NAMALWA (cell line): Measurements from ENCODE around the gene GAS6.

Experiments used
- DNase-seq: peaks from one replicate; pipeline ENCODE4 v3.0.0-alpha.2; 2015; ENCODE audit warnings: low spot score

The GAS6 gene

GRCh38 chr13:113819731-113820715 is 43.9 kb downstream of the GAS6 start:
- no peak for DNase-seq

- no peak for DNase-seq
Measured at GRCh38 chr13:113819341-113819730, 44.5 kb downstream of the GAS6 start.

- no peak for DNase-seq
Measured at GRCh38 chr13:113818700-113819295, 45.1 kb downstream of the GAS6 start.

DNA sequence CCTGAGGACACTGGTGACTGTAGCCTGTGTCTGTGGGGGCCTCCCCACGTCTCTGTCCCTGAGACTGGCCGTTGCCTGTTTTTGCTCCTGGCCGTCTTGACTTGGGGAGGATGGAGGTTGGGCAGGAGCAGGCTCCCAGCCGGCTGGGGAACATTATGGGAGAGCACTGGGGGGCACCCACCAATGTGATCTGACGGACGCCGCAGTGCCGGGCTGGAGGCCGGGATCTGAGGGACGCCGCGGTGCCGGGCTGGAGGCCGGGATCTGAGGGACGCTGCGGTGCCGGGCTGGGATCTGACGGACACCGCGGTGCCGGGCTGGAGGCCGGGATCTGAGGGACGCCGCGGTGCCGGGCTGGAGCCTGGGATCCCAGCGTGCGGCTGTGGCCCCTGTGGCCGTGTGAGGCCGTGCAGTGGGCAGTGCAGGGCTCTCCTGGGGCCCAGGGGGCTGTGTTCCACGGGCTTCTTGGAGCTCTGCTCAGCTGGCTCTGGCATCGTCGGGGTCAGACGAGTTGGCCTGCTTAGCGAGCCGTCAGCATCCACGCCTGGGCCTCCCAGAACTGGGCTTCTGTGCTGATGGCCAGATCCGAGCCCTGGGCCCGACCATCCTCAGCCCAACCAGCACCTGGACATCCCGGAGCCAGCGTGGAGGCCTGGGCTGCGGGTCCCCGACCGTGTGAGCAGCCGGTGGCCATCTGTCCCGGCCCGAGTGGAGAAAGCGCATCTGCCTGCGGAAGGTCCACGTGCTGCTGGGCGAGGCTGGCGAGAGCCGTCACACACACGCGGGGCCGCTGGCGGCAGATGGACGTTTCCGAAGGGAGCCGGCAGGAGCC is 45.8 kb downstream of the GAS6 start:
- no peak for DNase-seq

- peak; percentile 85 for DNase-seq
Measured at GRCh38 chr13:113816946-113817859, 46.7 kb downstream of the GAS6 start.

GRCh38 chr13:113816254-113816929 is 47.5 kb downstream of the GAS6 start:
- no peak for DNase-seq

DNA sequence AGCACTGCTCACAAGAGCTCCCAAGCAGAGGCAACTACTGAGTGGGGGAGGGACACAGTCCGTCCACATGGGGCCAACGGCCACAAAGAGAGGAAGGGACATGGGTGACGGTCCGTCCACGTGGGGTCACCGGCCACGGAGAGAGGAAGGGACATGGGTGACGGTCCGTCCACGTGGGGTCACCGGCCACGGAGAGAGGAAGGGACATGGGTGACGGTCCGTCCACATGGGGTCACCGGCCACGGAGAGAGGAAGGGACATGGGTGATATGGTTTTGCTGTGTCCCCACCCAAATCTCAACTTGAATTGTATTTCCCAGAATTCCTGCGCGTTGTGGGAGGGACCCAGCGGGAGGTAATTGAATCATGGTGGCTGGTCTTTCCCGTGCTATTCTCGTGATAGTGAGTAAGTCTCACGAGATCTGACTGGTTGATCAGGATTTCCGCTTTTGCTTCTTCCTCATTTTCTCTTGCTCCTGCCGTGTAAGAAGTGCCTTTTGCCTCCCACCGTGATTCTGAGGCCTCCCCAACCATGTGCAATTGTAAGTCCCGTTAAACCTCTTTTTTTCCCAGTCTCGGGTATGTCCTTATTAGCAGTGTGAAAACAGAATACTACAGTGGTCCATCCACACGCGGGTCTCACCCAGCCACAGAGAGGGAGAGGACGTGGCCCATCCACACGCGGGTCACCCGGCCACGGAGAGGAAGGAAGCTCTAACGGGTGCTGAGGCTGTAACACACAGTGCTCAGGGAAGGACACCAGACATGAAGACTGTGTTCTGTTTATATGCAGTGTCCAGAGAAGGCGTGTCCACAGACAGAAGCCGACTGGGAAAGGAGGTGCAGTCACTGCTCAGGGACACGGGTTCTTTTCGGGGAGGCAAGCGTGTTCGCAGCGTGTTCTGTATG is 48.5 kb downstream of the GAS6 start:
- peak; percentile 95 for DNase-seq

DNA sequence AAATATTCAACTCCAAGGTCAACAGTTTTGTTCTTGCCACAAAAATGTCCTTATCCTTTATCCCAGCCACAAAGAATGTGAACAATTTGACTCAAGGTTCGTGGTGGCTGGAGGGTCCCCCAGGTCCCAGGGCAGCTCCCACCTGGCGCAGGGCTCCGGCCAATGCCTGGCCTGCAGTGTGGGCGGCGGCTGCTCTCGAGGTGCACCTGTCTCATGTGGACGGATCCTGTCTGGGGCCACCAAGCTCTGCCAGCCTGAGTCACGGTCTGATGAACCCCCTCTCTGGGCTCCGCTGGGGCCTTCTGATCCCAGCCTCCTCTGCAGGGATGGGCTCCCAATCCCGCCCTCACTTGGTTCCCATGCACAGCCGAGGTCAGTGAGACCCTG is 49.4 kb downstream of the GAS6 start:
- DNase-seq, result no peak

DNA sequence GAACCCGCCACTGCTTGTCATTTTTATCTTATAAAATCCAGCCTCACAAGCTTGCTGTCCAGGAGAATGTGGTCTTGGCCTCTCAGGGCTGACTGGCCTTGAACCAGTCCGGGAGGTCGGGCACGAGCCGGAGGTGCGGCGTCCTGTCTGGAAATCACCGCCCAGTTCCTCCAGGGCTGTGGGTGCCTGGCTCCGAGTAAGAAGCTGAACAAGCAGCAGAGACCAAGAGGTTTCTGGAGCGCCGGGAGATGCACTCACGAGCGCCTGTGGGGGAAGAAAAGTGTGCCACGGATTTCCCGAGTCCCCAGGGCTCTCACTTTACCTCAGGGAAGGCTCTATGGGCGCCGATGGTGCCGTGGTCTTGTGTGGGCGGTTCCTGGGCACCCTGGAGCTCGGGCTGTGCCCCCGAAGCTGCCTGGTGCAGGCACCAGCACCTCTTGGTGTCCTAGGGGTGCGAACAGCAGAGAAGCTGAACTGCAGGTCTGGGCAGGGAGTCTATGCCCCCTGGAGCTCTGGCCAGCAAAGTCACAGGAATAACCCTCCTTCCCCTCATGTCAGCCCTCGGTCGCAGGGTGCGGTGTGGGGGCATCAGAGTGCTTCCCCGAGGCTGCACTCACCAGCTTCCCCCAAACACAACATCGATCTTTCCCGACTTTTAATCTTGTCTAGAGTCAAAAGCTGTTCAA is 50.0 kb downstream of the GAS6 start:
- no peak for DNase-seq

DNA sequence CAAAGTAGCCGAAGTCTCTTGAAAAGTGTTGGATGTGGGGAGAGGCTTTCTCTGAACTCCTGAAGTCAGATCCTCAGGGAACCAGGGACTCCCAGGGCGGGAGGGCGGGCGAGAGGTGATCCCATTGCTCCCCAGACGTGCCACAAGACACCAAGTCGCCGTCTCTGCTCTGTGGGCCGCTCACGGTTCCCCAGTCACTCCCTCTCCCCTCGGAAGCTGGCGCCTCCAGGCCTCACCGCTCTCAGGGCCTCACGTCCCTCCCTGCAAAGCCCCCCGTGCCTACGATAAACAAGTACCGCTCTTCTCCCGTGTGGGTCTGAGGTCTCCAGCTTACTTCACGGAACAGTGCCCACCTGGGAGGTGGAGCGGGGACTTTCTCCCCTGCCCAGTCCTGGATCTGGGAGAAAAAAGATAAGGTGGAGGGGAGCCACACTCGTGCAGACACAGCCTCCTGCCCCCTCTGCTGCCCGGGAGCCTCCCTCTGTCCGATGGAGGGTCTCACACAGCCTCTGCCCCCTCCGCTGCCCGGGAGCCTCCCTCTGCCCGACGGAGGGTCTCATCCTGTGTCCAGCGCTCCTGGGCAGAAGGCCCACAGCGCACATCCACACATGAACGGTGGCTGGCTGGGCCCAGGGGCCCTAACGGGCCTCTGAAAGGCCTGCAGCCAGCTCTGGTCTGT is 50.7 kb downstream of the GAS6 start:
- no peak for DNase-seq

DNA sequence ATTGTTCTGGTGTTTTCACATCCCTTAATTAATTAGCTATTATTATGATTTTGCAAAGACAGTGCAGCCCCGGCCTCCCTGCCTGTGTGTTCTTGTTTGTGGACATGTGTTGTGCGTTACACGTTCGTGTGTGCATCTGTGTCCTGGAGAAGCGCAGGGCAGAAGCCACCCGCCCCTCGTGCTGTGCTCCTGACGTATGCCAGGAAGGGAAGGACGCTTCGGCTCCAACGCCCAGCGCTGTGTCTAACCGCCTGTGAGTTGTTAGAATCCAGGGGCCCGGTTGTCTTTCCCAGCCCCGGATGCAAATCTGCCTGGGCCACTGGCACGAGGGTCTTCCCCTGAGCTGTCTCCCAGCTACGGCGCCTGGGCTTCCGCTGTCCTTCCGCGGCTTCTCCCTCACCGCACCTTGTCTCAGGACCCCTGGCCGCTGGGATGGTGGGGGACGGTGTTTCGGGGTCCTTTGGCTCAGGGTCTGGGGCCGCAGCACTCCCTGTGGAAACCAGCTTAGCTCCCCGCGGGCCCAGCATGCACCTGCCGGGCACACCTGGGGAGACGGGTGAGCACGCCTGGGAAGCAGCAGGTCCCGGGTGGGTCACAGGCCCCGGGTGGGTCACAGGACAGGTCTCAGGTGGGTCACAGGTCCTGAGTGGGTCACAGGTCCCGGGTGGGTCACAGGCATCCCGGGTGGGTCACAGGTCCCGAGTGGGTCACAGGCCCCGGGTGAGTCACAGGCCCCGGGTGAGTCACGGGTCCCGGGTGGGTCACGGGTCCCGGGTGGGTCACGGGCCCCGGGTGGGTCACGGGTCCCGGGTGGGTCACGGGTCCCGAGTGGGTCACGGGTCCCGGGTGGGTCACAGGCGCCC is 51.5 kb downstream of the GAS6 start:
- no peak for DNase-seq

DNA sequence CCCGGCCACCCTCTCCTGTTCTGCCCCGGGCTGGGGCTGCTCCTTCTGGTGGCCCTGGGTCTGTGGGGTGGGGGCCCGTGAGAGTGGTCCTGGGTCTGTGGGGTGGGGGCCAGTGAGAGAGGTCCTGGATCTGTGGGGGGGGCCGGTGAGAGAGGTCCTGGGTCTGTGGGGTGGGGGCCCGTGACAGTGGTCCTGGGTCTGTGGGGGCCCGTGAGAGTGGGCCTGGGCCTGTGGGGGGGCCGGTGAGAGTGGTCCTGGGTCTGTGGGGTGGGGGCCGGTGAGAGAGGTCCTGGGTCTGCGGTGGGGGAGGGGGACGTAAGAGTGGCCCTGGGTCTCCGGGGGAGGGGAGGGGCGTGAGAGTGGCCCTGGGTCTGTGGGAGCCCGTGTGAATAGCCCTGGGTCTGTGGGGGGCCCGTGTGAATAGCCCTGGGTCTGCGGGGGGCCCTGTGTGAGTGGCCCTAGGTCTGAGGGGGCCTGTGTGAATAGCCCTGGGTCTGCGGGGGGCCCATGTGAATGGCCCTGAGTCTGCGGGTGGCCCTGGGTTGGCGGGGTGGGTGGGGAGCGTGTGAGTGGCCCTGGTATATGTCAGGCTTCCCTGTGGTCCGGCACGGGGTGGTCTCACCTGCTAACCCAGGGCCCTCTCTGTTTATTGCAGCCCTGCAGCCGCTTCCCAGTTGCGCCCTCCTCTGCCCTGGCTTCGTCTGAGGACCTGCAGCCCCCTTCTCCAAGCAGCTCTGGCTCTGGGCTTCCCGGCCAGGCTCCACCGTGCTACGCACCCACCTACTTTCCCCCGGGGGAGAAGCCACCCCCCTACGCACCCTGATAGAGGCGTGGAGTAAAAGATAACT is 52.6 kb downstream of the GAS6 start:
- no peak for DNase-seq

DNA sequence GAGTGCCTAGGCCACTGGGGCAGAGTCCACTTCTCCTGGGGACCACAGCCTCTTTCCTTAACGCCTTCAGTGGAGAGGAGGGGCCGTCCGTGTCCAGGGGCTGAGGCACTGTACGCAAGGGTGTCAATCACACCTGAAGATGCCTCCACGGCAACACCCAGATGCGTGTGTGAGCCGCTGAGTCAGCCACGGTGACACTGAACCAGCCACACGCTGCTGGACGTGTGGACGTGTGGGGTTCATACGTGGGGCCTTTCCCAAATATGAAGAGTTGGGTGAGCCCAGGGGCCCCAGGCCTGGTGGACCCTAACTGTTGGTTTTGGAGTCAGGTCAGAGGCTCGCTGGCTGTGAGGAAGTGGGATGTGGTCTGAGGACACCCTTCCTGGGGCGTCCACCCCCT is 53.2 kb downstream of the GAS6 start:
- no peak for DNase-seq

DNA sequence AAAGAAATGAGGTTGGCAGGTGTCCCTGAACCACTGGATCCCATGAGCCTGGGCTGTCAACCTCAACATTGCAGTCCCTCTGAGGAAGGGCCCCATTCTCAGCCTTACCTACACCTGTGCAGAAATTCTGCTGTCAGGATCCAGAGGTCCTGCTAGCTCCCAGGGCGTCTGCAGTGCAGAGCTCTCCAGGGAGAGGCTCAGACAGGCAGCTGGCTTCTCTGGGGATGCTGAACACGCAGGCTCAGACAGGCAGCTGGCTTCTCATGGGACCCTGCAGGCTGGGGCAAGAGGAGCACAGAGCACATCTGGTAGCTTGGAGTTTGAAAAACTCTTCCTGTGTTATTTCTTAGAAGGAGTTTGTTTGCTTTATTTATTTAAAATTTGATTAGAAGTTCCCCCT is 53.9 kb downstream of the GAS6 start:
- DNase-seq, result no peak

DNA sequence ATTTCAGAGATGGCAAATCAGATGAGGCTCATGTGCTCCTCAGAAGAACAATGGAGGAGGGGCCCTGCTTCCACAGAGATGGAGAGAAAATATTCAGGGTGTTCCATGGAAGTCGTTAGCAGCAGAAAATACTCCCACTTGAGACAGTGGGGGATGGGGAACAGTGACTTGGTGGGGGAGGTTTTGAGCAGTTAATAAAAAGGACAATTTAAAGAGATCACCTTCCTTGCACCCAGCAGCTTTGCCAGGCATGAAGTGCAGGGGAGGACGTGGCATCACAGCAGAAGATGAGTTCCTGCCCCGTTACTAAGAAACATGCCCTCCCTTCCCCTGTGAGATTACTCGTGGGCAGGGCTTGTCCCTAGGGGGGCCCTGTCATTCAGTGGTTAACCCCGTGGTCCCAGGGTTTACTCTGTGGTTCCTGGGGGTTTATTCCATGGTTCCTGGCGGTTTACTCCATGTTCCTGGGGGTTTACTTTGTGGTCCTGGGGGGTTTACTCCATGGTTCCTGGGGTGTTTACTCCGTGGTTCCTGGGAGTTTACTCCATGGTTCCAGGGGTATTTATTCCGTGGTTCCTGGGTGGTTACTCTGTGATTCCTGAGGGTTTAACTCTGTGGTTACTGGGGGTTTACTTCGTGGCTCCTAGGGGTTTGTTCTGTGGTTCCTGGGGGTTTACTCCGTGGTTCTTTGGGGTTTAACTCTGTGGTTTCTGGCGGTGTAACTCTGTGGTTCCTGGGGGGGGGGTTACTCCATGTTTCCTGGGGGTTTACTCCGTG is 55.6 kb downstream of the GAS6 start:
- no peak for DNase-seq

GRCh38 chr13:113806526-113806925 is 57.4 kb downstream of the GAS6 start:
- no peak for DNase-seq
